H1 (cell line): Measurements from ENCODE around the gene SLC34A1.

Experiments used
- BACH1 ChIP-seq: IDR thresholded peaks from 2 replicates; pipeline ENCODE4 v1.6.1; 2012; ENCODE audit warnings: low read length, improper control_type of control experiment
- CBX8 ChIP-seq: fragments of 300-800, 300-1000 bp; sonication (generic); IDR thresholded peaks from 2 replicates; pipeline ENCODE4 v1.7.1; 2016; ENCODE audit warnings: low read depth, low read length, borderline replicate concordance
- EP300 ChIP-seq, 2 experiments: IDR thresholded peaks; 1 replicate in 1 of 2; 2 replicates in 1 of 2; pipeline ENCODE4 v1.6.1; 2011 to 2012; ENCODE audit warnings: low read depth in 2 of 2, low read length in 2 of 2, mild to moderate bottlenecking in 2 of 2, borderline replicate concordance in 1 of 2, inconsistent platforms in 1 of 2, moderate library complexity in 1 of 2
- POLR2AphosphoS5 ChIP-seq: IDR thresholded peaks from 2 replicates; pipeline ENCODE4 v1.6.1; 2011; ENCODE audit warnings: low read depth, low read length
- TBP ChIP-seq: IDR thresholded peaks from 2 replicates; pipeline ENCODE4 v1.6.1; 2011; ENCODE audit warnings: low read depth, low read length, improper control_type of control experiment
- TF ChIP-seq, protein P1 (sequence below), 3 experiments: IDR thresholded peaks; 1 replicate in 2 of 3; 2 replicates in 1 of 3; pipeline versions ENCODE4 v1.5.1 to v1.6.1; 2011; ENCODE audit warnings: low read length in 3 of 3, mild to moderate bottlenecking in 3 of 3, inconsistent platforms in 2 of 3, low read depth in 1 of 3, moderate library complexity in 1 of 3; ENCODE audit not compliant: insufficient read depth in 1 of 3; ENCODE audit errors: control extremely low read depth in 1 of 3
- TF ChIP-seq, protein P2 (sequence below): IDR thresholded peaks from 2 replicates; pipeline ENCODE4 v1.6.1; 2012; ENCODE audit warnings: low read length, inconsistent platforms

DNA sequence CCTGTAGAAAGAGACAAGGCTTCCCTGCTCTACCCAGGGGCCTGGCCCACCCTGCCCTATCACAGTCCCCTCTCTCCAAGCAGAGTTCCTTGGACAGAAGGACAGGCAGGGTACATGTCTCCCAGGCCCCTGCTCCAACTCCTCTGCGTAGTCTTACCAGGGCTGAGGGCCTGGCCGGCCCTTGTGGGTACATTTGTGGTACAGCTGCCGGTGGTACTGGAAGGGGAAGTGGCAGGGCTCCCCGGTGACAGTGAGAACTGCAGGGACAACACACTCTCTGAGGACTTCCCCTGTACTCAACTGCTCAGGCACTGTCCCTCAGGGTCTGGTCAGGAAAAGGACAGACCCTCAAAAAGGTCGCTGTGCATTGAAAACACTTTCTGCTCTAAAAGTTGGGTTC, 21.6 kb downstream of the SLC34A1 start:
- TF ChIP-seq TBP (no peak), POLR2AphosphoS5 (no peak), BACH1 (no peak), EP300 (IDR thresholded peaks at IDR 0.05; ENCODE audit: borderline replicate concordance in 1 of 2, low read depth in 2 of 2, low read length in 2 of 2) (no peak), CBX8 (no peak)
- TF ChIP-seq, protein P1, sequence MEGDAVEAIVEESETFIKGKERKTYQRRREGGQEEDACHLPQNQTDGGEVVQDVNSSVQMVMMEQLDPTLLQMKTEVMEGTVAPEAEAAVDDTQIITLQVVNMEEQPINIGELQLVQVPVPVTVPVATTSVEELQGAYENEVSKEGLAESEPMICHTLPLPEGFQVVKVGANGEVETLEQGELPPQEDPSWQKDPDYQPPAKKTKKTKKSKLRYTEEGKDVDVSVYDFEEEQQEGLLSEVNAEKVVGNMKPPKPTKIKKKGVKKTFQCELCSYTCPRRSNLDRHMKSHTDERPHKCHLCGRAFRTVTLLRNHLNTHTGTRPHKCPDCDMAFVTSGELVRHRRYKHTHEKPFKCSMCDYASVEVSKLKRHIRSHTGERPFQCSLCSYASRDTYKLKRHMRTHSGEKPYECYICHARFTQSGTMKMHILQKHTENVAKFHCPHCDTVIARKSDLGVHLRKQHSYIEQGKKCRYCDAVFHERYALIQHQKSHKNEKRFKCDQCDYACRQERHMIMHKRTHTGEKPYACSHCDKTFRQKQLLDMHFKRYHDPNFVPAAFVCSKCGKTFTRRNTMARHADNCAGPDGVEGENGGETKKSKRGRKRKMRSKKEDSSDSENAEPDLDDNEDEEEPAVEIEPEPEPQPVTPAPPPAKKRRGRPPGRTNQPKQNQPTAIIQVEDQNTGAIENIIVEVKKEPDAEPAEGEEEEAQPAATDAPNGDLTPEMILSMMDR (IDR thresholded peaks at IDR 0.05; ENCODE audit: control extremely low read depth in 1 of 3, insufficient read depth in 1 of 3, low read depth in 1 of 3, low read length in 3 of 3): no peak
- TF ChIP-seq, protein P2, sequence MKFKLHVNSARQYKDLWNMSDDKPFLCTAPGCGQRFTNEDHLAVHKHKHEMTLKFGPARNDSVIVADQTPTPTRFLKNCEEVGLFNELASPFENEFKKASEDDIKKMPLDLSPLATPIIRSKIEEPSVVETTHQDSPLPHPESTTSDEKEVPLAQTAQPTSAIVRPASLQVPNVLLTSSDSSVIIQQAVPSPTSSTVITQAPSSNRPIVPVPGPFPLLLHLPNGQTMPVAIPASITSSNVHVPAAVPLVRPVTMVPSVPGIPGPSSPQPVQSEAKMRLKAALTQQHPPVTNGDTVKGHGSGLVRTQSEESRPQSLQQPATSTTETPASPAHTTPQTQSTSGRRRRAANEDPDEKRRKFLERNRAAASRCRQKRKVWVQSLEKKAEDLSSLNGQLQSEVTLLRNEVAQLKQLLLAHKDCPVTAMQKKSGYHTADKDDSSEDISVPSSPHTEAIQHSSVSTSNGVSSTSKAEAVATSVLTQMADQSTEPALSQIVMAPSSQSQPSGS: no peak
